Stomach (tissue), 9 donors: ENCODE data around the gene NCKAP5. TPM values are rescaled to one million over a fixed set of nuclear protein-coding genes. Genes with fewer than 3 reads are reported as not detected.

Experiments
- DNase-seq, 2 donors: peaks; one replicate each; pipeline versions ENCODE4 v3.0.0 to v3.0.0-alpha.2; 2013 to 2019
- H3K27ac ChIP-seq, 5 donors: fragments of 200-600 bp in 4 of 5; sonication (generic) in 4 of 5; one replicate each; pipeline ENCODE4 v1.5.1; 2013 to 2019; ENCODE audit warnings: mild to moderate bottlenecking in 1 of 5, moderate library complexity in 1 of 5
- H3K27me3 ChIP-seq, 3 donors: fragments of 200-600 bp; sonication (generic); one replicate each; pipeline ENCODE4 v1.5.1; 2017 to 2019; ENCODE audit warnings: mixed run types in 1 of 3
- H3K36me3 ChIP-seq, 4 donors: fragments of 200-600 bp; sonication (generic); 1 replicate in 3 of 4; 2 replicates in 1 of 4; pipeline ENCODE4 v1.5.1; 2016 to 2019
- H3K4me1 ChIP-seq, 4 donors: fragments of 200-600 bp; sonication (generic); one replicate each; pipeline ENCODE4 v1.5.1; 2016 to 2019
- H3K4me3 ChIP-seq, 4 donors: fragments of 200-600 bp; sonication (generic) in 3 of 4; one replicate each; pipeline ENCODE4 v1.5.1; 2016 to 2019; ENCODE audit warnings: mild to moderate bottlenecking in 1 of 4
- H3K9me3 ChIP-seq, 4 donors: fragments of 200-600 bp; sonication (generic); one replicate each; pipeline ENCODE4 v1.5.1; 2016 to 2019
- CTCF ChIP-seq, 7 experiments: fragments of 450-650 bp in 4 of 7; fragments of 200-600 bp in 3 of 7; sonication (generic) in 3 of 7; IDR thresholded peaks; one replicate each; pipeline ENCODE4 v1.5.1; 2016 to 2019; ENCODE audit warnings: antibody characterized with exemption in 7 of 7, control low read depth in 2 of 7, mild to moderate bottlenecking in 1 of 7
- EP300 ChIP-seq: sonication (generic); formaldehyde crosslinking; IDR thresholded peaks from one replicate; pipeline ENCODE4 v1.6.1; 2017; ENCODE audit warnings: antibody characterized with exemption
- POLR2A ChIP-seq, 4 donors: fragments of 450-650 bp; IDR thresholded peaks; one replicate each; pipeline ENCODE4 v1.6.1; 2016; ENCODE audit warnings: antibody characterized with exemption in 4 of 4, control low read depth in 2 of 4, mild to moderate bottlenecking in 1 of 4, moderate library complexity in 1 of 4
- POLR2AphosphoS5 ChIP-seq, 3 donors: sonication (generic); formaldehyde crosslinking; IDR thresholded peaks; one replicate each; pipeline ENCODE4 v1.6.1; 2016; ENCODE audit warnings: antibody characterized with exemption in 3 of 3
- WGBS, 5 donors: extraction: QIAGEN DNeasy Blood & Tissue Kit in 3 of 5; methylation state at CpG; one replicate each; pipeline versions ENCODE4 v1.1.5 to v1.1.7; 2013 to 2018; 5-methylcytosine and 5-hydroxymethylcytosine counted together
- intact Hi-C: fragments of 100-400 bp; cut with DNase I; formaldehyde crosslinking; loops from one replicate; pipeline ENCODE4 v1.15.1; 2023; ENCODE audit warnings: low total_unique reads
- polyA plus RNA-seq, 3 donors: library from polyadenylated mRNA; stranded (reverse); fragments of 200-250 nt; gene quantifications; one replicate each; pipeline ENCODE4 v1.2.3, GENCODE V29; 2013
- total RNA-seq, 5 donors: library from RNA; depleted of rRNA; stranded (reverse); fragments of >200 nt; gene quantifications; one replicate each; pipeline versions ENCODE4 v1.1.0 to v1.2.3, GENCODE V29; 2014 to 2016
- donor health status: healthy with polysubstance abuse.
- donor health status: Bipolar disorder and iron deficiency.
- donor health status: healthy.

The NCKAP5 gene
- total and polyA plus RNA-seq, 8 donors: 0.58 to 8.0 (median 1.6) TPM; not detected in 1

- H3K4me1 ChIP-seq: no peaks in the 10 kb centered on the region
- H3K4me3 ChIP-seq: no peak overlapping the region
- 77 to 85% (median 82%) methylated on average over 3 to 4 of the region's 4 CpGs for WGBS, 5 donors
- intact Hi-C loops: no loop called here
- no peak overlapping the region for H3K27ac ChIP-seq
- no peaks in the 10 kb centered on the region for H3K9me3 ChIP-seq
- no peaks in the 10 kb centered on the region for H3K36me3 ChIP-seq
- no peaks in the 10 kb centered on the region for H3K27me3 ChIP-seq
- TF ChIP-seq EP300: no peak
- no peak for TF ChIP-seq POLR2AphosphoS5 (IDR thresholded peaks at IDR 0.05)
- no peak for TF ChIP-seq CTCF (IDR thresholded peaks at IDR 0.05)
- no peak for TF ChIP-seq POLR2A (IDR thresholded peaks at IDR 0.05)
- no peak for DNase-seq
These were observed 429.6 kb downstream of the NCKAP5 start for GRCh38 chr2:133138693-133139092.

DNA sequence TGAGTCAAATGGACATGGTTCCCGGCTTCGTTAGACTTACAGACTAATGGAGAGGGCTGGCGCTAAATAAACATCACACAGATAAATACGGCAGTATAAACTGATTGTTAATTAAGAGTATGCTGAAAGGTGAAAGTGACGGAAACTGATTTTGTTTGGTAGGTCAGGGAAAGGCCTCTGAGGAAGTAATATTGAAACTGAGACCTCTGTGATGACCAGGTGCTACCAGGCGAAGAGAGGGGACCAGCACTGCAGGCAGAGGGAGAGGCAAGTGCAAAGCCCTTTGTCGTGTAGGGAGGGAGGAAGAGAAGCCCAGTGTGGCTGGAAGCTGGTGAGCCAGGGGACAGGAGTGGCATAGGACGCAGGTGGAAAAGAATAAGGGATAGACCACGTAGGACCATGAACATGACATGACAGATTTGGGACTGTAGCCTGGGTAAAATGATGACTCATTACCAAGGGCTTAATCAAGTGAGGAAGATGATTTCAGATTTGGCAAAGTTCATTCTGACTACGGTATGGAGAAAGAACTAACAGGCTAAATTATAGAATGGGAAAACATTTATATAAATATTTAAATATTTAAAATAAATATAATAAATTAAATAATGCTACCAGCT, 433.1 kb downstream of the NCKAP5 start:
- Histone ChIP-seq H3K4me3 (no peak overlapping the region), H3K27ac (no peak overlapping the region), H3K9me3 (no peaks in the 10 kb centered on the region), H3K4me1 (no peaks in the 10 kb centered on the region), H3K36me3 (no peaks in the 10 kb centered on the region), H3K27me3 (no peaks in the 10 kb centered on the region)
- 66 to 83% (median 70%) methylated on average over 10 of the region's 10 CpGs for WGBS, 5 donors
- TF ChIP-seq EP300 (no peak), POLR2AphosphoS5 (IDR thresholded peaks at IDR 0.05) (no peak), POLR2A (IDR thresholded peaks at IDR 0.05) (no peak), CTCF (IDR thresholded peaks at IDR 0.05) (no peak)
- intact Hi-C loops: no loop called here
- DNase-seq: no peak

GRCh38 chr2:133130548-133131246, 437.6 kb downstream of the NCKAP5 start:
- WGBS, 5 donors: 56 to 83% (median 64%) methylated on average over 3 of the region's 3 CpGs
- DNase-seq: no peak

DNA sequence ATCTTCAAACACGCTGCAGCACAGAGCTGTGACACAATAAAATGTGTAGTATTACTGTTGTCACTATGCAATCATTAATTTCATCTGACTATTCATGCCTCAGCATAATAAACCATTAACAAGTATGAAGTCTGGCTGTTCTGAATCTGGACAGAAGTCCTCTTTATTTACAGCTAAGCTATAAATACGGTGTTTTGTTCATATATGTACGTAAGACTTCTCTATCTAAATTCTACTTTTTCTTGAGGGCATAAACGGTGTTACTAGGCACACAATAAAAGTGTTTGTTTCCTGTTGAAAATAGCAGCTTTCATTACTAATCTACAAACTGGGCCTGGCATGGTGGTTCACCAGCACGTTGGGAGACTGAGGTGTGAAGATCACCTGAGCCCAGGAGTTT, 443.8 kb downstream of the NCKAP5 start:
- H3K9me3 ChIP-seq: no peaks in the 10 kb centered on the region
- no peak overlapping the region for H3K4me3 ChIP-seq
- intact Hi-C loops: no loop called here
- 70 to 80% (median 77%) methylated on average over 5 of the region's 5 CpGs for WGBS, 5 donors
- no peak overlapping the region for H3K27ac ChIP-seq
- H3K4me1 ChIP-seq: no peaks in the 10 kb centered on the region
- no peak for TF ChIP-seq CTCF (IDR thresholded peaks at IDR 0.05)
- TF ChIP-seq POLR2AphosphoS5 (IDR thresholded peaks at IDR 0.05): no peak
- no peak for TF ChIP-seq EP300
- TF ChIP-seq POLR2A (IDR thresholded peaks at IDR 0.05): no peak
- no peaks in the 10 kb centered on the region for H3K27me3 ChIP-seq
- DNase-seq: no peak
- no peaks in the 10 kb centered on the region for H3K36me3 ChIP-seq

More at GRCh38 chr2:133130548-133131246, 437.6 kb downstream of the NCKAP5 start:
- no peak overlapping the region for H3K27ac ChIP-seq
- H3K4me1 ChIP-seq: no peaks in the 10 kb centered on the region
- no peaks in the 10 kb centered on the region for H3K36me3 ChIP-seq
- no peak for TF ChIP-seq POLR2A (IDR thresholded peaks at IDR 0.05)
- TF ChIP-seq POLR2AphosphoS5 (IDR thresholded peaks at IDR 0.05): no peak
- TF ChIP-seq EP300: no peak
- TF ChIP-seq CTCF (IDR thresholded peaks at IDR 0.05): no peak
- H3K9me3 ChIP-seq: no peaks in the 10 kb centered on the region
- H3K4me3 ChIP-seq: no peak overlapping the region
- H3K27me3 ChIP-seq: no peaks in the 10 kb centered on the region
- intact Hi-C loops: no loop called here
